Activated T-helper 1 cell treated with Interleukin-2 at 50 U/mL for 16 hours (primary cell): ENCODE results near the gene ZNF846.
"Not testable (repeated sequence)": the region's sequence is repeated elsewhere in the genome, so short reads cannot be mapped to it uniquely, and the experiment has no call there.

Experiments
- DNase-seq: peaks from one replicate; pipeline ENCODE4 v3.0.0-alpha.2; 2020; ENCODE audit warnings: low read depth

Gene ZNF846

DNA sequence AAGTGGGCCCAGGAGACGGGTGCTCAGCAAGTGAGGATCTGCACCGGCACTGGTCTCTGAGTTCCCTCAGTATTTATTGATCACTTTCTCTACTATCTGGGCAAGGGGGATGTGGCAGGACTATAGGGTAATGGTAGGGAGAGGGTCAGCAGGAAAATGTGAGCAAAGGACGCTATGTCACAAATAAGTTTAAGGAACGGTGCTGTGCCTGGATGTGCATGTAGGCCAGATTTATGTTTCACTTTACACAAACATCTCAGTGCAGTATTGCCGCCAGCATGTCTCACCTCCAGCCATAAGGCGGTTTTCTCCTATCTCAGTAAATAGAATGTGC is 15.6 kb upstream of the ZNF846 start:
- DNase-seq: not testable (repeated sequence)

DNA sequence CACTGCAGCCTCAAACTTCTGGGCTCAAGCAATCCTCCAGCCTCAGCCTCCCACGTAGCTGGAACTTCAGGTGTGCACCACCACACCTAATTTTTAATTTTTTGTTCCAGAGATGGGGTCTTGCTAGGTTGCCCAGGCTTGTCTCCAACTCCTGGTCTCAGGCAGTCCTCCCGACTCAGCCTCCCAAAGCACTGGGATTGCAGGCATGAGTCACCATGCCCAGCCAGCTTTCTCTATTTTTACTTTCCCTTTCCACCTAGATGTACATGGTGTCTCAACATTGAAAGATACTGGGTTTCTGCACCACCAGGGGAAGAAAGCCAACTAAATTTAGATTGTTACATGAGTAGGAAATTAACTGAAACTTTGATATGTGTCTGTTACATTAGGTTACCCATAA is 13.8 kb upstream of the ZNF846 start:
- no peak for DNase-seq

DNA sequence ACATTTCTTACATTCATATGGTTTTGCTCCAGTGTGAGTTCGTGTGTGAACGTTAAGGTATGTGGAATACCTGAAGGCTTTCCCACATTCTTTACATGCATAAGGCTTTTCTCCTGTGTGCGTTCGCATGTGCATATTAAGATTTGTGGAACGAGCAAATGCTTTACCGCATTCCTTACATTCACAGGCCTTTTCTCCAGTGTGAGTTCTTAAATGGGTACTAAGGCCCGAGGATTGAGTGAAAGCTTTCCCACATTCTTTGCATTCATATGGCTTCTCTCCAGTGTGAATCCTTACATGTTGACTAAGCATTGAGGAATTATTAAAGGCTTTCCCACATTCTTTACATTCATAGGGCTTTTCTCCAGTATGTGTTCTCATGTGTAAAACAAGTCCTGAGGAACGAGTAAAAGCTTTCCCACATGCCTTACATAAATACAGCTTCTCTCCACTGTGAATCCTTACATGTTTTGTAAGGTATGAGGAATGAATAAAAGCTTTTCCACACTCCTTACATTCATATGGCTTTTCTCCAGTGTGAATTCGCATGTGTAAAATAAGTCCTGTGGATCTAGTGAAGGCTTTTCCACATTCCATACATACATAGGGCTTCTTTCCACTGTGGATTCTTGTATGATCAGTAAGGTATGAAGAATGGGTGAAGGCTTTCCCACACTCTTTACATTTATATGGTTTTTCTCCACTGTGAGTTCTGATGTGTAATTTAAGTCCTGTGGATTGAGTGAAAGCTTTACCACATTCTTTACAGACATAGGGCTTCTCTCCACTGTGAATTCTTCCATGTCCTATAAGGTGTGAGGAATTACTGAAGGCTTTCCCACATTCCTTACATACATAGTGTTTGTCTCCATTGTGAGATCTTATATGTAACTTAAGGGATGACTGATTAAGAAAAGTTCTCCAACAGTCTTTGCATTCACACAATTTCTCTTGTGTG is 10.7 kb downstream of the ZNF846 start:
- no peak for DNase-seq

DNA sequence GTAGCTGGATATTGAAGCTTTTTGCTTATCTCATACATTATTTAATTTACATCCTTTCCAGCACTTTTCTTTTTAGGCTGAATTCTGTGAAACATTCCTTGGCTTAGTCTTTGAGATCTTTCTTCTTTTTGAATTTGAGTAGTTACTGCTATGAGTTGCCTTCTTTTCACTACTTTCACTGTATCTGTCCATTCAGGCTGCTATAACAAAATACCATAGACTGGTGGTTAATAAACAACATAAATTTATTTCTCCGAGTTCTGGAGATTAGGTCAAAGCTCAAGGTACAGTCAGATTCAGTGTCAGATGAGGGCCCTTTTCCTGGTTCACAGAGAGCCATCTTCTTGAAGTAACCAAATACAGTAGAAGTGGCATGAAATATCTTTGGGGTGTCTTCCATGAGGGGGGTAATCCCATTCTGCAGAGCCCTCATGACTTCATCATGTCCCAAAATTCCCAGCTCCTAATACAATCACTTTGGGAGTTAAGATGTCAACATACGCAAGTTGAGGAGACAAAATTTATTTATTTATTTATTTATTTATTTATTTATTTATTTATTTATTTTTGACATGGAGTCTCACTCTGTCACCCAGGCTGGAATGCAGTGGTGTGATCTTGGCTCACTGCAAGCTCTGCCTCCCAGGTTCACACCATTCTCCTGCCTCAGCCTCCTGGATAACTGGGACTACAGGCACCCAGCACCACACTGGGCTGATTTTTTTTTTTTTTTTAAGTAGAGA is 15.7 kb downstream of the ZNF846 start:
- DNase-seq: no peak

DNA sequence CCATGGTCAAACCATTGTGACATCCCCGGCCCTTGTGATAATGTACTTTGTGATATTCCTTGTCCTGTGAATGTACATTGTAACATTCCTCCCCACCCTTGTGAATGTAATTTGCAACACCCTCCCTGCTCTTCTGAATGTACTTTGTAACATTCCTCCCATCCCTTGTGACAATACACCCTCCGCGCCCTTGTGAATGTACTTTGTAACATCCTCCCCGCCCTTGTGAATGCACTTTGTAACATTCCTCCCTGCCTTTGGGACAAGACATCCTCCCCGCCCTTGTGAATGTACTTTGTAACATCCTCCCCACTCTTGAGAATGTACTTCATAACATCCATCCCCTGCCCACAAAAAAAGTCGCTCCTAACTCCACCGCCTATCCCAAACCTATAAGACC is 17.1 kb downstream of the ZNF846 start:
- no peak for DNase-seq

DNA sequence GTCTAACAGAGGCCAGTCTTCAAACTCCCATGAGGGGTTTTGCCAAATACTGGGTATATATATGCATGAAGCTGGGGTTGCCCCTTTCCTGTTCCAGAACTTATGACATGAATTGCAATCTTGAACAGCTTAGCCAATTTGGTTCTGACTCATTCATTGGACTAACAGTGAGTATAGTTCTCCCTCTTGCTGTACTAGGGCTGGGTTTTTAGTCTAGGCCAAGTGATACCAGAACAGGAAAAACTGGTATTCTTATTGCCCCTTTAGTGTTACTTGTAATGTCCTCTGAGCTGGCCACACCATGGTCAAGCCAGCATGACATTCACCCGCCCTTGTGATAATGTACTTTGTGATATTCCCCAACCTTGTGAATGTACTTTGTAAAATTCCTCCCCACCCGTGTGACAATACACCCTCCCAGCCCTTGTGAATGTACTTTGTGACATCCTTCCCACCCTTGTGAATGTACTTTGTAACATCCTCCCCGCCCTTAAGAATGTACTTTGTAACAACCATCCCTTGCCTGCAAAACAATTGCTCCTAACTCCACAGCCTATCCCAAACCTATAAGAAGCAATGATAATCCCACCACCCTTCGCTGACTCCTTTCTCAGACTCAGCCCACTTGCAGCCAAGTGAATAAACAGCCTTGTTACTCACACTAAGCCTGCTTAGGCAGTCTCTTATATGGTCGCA is 26.9 kb downstream of the ZNF846 start:
- no peak for DNase-seq

DNA sequence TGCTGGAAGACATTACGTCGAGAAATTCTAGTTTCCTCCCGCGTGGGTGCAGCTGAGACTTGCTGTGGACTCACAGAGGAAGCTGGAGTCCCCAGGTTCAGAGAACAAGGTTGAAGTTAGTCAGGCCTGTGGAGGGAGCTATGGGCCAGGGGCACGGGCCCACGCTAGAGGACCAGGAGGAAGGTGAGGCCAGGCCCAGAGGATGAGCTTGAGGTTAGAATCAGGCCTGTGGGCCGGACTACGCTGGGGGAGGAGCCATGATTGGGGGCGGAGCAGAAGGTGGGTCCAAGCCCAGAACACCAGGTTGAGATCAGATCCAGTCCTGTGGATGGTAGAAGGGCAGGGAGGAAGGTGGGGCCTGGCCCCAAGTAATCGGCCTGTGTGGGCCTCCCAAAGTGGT is 32.6 kb downstream of the ZNF846 start:
- DNase-seq: no peak

DNA sequence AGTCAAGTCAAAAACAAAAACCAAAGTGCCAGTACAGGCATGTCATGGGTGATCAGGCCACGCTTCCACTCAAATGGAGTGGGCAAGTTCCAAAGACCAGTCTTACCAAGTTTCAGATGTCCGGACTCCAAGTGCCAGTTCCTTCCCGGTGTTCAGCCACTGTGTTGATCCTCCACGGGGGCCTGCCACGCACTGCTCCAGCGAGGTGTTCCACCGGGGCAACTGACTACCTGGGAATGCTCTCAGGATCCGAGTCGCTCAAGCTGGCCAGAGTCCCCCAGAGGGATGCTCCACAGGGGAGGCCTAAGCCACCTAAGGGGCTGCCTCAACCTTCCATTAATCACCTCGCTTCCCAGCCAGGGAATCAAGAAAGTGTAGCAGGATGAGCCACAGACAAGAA is 38.5 kb downstream of the ZNF846 start:
- DNase-seq: not testable (repeated sequence)

DNA sequence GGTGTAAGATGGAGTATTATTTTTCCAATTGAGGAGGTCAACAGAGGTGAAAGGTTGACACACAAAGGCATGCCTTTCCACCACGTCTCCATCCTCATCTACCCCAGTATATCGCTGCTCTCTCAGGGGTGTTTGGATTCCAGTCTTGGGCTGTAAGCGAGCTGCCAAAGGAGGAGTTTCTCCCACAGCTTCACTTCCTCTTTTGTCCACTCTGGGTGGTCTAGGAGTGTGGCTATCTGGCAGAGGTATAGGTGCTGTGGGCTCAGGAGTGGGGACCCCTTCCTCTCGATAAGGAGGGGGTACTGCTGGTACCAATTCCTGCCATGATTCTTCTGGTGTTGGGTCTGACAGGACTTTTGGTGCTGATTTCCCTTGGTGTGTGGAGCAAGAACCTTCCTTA is 39.4 kb downstream of the ZNF846 start:
- no peak for DNase-seq

DNA sequence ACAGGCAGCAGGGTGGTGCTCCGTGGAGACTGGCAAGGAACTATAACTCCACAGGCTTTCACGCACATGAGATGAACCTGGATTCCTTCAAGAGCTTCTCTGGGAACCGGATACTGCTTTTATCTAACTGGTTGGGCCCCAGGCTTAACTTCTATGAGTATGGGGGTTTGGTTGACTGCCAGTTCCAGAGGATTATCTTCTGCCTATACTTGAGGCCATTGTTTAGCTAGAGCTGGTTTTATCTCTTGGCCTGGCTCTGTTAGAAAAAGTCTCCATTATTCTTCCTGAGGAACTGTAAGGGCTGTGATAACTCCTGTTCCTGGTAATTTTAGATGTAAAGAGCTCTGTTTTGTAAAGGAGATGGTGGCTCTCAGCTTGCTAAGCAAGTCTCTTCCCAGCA is 40.9 kb downstream of the ZNF846 start:
- no peak for DNase-seq

DNA sequence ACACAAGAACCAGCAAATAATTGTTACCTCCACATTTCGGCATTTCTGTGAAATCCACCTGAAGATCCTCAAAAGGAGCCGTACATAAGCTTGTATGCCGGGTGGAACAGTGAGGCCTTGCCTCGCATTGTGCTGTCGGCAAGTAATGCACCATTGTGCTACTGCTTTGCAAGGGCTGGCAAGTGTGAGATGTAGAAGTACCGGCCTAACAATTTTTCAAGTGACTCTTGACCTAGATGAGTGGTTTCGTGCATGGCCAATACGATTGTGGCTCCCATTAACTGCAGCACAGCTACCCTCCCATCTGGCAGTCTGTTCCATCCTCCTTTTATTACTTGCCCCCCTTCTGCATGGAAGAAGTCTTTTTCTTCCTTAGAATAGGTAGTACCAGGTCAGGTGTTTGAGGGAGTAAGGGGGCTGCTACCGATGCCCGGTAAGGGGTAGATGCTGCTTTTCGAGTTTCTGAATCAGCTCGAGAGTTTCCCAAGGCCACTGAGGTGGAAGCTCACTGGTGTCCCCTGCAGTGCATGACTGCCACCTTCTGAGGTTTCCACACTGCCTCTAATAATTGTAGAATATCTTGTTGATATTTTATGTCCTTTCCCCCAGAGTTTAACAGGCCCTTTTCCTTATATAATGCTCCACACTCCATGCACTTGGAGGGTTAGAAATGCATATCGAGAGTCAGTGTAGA is 42.9 kb downstream of the ZNF846 start:
- not testable (repeated sequence) for DNase-seq

DNA sequence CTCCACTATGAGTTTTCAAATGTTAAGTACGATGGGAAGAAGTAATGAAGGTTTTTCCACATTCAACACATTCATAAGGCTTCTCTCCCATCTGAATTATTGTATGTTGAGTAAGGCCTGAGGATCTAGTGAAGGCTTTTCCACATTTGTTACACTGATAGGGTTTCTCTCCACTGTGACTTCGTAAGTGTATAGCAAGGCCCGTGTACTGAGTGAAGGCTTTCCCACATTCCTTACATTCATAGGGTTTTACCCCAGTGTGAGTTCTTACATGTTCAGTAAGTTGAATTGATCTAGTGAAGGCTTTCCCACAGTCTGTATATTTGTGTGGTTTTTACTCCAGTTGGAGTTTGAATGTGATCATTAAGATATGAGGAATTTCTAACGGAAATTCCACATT is 44.4 kb downstream of the ZNF846 start:
- no peak for DNase-seq

DNA sequence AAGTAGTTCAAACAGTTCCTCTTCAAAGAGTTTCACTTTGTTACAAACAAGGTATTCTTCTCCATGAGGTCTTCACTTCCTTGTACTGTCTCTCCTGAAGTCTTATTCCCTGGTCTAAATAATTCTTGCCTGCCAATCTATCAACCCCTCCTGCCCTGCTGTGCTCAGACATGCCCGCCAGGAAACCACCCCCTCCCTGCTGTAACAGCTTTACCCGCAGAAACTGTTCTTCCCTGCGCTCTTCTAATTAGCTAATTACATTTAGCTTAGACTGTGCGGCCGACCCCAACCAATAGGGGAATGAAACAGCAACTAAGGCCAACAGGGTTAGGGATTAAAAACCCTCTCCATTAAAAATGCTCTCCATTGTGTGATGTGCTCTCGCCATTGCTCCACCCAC is 46.7 kb downstream of the ZNF846 start:
- DNase-seq: no peak

DNA sequence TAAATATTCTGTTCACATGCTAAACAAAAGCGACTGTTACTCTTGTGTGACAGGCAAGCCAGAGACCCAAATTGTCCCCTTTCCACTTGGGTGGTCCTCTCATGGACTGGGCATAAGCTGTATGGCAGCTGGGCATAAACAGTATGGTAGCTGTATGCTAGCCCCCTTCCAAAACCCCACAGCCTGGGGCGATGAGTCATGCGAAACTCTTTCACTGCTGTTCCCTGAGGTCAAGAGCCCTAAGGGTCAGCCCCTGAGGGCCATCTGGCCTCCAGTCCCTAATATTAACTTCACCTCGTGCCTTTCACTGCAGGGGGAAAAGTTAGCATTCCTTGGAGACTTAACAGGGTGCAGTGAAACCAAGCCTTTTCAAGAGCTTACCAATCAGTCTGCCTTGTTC is 48.0 kb downstream of the ZNF846 start:
- no peak for DNase-seq

DNA sequence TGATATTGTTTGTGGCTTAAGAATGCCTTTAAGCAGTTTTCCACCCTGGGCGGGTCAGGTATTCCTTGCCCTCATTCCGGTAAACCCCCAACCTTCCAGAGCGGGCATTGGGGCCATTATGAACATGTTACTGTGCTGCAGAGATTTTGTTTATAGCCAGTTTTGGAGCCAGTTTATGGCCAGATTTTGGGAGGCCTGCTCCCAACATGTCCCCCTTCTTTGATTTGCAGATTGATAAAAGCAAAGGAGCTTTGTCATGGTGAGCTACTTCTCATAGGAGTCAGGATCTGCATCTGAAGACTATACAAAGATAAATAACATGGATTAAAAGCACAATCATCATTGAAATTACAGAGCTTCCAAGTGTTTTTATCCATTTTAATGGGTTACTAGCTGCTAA is 56.7 kb downstream of the ZNF846 start:
- DNase-seq: no peak

DNA sequence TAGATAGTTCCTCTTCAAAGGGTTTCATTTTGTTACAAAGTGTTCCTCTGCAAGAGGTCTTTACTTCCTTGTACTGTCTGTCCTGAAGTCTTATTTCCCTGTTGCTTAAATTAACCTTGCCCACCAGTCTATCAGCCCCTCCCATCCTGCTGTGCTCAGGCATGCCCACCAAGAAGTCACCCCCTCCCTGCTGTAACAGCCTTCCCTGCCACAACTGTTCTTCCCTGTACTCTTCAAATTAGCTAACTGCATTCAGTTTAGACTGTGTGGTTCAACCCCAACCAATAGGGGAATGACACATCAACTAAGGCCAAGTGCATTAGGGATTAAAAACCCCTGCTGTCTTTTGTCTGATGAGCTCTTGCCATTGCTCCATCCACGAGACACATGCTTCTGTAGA is 59.2 kb downstream of the ZNF846 start:
- no peak for DNase-seq

DNA sequence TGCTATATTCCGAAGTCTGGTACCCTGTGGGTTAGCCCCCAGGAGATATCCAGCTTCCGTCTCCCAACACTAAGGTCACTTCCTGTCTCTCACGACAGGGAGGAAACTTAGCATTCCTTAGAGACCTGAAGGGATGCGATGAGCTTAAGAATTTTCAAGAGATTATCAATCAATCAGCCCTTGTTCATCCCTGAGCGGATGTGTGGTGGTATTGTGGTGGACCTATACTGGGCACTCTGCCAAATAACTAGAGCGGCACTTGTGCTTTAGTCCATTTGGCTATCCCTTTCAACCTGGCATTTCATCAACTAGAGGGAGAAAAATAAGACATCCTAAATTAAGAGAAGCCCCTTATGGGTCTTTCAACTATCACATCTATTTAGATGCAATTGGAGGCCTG is 62.7 kb downstream of the ZNF846 start:
- no peak for DNase-seq

DNA sequence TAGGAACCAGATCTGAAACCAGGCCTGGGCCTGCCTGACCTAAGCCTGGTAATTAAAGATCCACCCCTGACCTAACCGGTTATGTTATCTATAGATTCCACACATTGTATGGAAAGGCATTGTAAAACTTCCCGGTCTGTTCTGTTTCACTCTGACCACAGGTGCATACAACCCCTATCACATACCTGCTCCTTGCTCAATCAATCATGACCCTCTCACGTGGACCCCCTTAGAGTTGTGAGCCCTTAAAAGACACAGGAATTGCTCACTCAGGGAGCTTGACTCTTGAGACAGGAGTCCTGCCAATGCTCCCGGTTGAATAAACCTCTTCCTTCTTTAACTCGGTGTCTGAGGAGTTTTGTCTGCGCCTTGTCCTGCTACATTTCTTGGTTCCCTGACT is 66.4 kb downstream of the ZNF846 start:
- DNase-seq: no peak
